HG02763 (cell line): ENCODE measurements around the gene TMEM19.
A peak's percentile ranks its signal among the peaks of the same experiment; 100 is the strongest.

Experiments
- ATAC-seq: cut with Tn5 transposase; IDR thresholded peaks from one replicate; pipeline ENCODE4 v1.9.1; 2021; ENCODE audit warnings: mild to moderate bottlenecking, moderate library complexity; ENCODE audit not compliant: unreplicated experiment

The TMEM19 gene

DNA sequence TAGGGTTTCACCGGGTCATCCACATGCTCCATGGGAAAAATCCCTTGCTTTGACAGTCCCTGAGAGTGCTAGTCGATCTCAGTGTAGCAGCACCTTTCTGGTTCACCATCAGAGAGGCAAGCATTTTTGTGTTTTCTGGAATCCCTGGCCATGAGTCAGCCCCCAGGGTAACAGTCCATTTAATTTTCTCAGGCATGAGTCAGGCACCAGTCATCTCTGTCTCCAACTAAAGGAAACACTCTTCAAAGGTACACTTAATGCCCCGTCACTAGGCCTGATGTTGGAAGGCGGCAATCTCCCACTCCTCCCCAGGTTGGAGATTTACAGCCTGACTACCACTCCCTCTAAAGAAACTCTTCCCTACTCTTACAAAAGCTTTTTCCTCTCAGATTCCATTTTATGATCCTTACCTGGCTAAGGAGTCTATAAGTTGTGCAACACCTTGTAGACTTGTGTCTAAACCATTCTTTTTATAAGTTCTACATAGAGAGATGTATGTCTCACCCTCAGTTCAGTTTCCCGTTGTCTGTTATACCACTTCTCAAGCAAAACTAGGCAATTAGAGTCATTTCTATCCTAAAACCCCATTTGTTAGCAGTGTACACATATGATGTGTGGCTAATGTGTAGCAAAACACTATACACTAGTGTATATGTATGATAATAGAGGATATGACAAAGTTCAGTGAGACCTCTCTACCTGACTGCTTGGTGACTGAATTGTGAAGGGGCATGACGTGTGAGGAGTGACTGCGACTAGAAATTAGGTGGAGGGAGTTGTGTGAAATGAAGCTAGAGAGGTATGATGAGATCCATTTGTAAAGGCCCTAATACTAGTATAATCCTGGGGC lies 24.6 kb downstream of the TMEM19 start:
- ATAC-seq, result no peak

DNA sequence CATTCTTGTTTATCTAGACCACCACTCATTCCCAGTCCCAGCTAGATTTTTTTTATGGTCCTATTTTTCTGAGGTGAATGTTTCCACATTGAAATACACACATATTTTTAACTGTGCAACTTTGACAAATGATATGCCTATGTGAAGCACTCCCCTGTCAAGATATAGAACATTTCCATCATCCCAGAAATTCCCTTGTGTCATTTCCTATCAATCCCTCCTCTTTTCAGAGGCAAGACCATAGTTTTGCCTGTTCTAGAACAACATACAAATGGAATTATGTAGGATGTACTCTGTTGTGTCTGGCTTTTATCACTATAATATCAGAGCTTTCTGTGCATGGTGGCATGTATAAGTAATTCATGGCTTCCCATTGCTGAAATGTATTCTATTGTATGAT lies 32.7 kb downstream of the TMEM19 start:
- no peak for ATAC-seq

DNA sequence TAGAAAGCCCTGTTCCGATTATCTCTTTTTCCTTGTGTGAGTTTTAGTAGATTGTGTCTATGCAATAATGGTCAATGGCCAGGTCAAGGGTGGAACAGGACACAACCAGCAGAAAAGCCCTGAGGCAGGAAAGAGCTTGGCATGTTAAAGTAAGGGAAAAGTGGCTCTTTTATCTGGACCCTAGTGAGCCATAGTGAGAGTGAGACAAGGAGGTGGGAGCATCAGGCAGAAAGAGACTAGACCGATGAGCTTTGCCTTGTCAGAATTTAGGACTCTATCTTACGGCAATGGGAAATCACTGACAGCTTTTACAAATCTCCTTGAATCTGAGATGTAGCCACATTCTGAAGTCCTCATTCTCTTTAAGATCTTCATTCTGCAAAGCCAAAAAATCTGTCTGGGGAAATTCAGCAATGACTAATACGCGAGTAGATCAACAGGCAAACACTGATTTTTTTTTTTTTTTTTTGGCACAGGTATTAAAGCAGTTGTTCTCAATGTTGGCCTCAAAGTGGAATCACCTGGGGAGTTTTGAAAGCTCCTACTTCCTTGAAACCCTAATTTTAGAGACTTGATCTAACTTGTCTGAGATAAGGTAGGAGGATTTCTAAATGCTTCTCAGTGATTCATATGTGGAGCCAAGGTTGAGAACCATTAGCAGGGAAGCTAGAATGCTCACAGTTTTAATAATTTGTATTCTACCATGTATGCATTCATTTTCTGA lies 33.9 kb downstream of the TMEM19 start:
- no peak for ATAC-seq

DNA sequence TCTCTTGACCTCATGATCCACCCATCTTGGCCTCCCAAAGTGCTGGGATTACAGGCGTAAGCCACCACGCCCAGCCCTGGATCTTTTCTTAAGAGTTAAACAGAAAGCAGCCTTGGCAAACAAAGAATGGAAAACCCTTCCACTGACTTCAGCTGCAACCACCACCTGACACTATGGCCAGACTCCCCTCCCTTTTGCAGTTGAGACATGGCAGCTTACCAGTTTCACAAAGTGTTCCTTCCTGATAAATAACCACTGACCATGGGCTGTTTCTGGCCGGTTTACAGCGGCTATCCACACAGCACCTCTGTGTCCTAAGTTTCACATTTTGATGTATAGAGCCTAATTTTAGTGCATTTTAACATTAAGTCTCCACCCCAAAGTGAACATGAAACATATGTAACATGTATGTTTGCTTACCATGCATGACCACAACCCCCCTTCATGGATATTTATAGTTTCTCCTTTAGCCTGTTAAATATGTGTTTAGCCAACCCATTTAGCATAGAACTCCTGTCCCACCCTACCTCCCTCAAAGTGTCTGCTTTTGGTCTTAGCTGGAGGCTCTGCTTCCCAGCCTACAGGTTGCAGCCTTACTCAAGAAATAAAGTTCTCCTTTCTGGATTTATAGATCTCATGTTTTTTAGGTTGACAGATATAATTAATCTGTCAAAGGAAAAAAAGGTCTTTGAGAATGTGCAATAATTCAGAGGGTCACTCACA lies 36.1 kb downstream of the TMEM19 start:
- ATAC-seq, result no peak

DNA sequence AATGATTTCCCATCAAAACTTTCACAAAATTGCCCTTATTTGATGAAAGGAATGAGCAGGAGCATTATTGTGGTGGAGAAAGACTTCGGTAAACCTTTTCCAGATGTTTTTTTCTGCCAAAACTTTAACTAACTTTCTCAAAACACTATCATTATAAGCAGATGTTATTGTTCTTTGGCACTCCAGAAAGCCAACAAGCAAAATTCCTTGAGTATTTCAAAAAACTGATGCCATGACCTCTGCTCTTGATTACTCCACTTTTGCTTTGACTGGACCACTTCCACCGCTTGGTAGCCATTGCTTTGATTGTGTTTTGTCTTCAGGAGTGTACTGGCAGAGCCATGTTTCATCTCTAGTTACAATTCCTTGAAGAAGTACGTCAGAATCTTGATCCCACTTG lies 39.1 kb downstream of the TMEM19 start:
- no peak for ATAC-seq

DNA sequence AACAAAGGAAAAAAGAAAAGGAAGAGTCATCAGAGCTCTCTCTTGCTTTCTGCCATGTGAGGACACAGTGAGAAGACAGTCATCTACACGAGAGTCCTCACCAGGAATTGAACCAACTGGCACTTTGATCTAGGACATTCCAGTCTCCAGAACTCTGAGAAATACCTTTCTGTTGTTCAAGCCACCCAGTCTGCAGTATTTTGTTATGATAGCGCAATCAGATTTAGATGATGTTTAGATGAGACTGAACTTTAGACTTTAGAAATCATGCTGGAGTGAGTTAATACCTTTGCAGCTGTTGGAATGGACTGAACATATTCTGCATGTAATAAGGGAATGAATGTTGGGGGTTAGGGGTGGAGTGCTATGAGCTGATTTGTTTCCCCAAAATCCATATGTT lies 40.7 kb downstream of the TMEM19 start:
- no peak for ATAC-seq

DNA sequence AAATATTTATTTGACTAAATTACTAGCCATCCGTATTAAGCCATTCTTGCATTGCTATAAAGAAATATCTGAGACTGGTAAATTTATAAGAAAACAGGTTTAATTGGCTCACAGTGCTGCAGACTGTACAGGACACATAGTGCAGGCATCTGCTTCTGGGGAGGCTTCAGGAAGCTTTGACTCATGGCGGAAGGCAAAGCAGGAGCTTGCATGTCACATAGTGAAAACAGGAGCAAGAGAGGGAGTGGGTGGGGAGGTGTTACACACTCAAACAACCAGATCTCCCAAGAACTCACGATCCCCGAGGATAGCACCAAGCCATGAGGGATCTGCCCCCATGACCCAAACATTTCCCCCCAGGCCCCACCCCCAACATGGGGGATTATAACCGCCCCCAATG lies 42.1 kb downstream of the TMEM19 start:
- no peak for ATAC-seq

DNA sequence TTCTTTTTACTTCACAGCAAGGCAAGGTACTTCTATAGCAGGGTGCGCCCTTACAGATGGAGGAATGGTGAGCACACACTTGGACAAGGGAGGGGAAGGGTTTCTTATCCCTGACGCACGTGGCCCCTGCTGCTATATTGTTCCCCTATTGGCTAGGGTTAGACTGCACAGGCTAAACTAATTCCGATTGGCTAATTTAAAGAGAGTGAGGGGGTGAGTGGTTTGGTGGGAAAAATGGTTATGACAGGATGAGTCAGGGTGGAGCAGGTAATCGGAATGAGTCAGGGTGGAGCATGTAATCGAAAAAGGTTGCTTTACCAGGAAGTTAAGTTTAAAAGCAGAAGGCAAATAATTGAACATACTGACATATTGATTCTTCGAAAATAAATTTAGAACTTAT lies 45.1 kb downstream of the TMEM19 start:
- ATAC-seq, result no peak

DNA sequence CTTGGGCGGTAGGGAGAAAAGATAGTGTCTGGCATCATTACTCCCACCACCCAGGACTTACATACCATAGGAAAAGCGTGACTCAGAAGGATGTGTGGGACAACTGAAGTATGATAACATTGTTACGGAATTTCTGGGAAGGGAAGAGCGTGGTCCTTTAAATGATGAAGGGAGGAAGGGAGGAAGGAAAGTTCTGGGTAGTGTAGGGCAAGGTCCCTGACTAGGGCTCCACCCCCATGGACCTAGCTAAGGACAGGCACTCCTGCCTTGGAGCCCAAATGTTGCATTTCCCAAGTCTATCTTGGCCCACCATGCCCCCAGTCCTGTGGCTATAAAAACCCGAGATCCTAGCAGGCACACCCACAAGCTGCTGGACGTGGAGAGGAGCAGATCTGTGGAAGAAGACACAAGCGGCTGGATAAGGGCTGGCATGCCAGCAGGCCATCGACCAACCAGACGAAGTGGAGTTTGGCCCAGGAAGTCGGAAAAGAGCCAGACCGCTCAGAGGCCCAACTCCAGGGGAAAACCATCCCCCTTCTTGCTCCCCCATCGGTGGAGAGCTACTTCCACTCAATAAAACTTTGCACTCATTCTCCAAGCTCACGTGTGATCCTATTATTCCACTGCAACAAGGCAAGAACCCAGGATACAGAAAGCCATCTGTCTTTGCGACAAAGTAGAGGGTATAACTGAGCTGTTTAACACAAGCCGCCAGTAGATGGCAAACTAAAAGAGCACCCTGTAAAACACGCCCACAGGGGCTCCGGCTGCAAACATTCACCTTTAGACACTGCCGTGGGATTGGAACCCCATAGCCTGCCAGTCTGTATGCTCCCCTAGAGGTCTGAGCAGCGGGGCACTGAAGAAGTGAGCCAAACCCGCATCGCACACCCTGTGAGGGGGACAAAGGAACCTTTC lies 45.8 kb downstream of the TMEM19 start:
- ATAC-seq, result no peak

DNA sequence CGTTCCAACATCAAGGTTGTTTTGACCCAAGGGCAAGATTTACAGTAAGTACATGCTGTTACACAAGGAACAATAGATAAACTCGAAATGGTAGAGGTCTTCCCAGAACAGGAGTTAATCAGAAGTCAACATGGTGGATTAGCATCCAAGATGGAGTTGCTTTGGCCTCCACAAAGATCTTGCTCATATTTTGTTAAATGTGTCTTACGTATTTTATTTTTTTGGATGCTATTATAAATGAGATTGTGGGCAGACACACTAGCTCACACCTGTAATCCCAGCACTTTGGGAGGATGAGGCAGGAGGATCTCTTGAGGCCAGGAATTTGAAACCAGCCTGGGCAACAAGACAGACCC lies 46.5 kb downstream of the TMEM19 start:
- ATAC-seq, result no peak

DNA sequence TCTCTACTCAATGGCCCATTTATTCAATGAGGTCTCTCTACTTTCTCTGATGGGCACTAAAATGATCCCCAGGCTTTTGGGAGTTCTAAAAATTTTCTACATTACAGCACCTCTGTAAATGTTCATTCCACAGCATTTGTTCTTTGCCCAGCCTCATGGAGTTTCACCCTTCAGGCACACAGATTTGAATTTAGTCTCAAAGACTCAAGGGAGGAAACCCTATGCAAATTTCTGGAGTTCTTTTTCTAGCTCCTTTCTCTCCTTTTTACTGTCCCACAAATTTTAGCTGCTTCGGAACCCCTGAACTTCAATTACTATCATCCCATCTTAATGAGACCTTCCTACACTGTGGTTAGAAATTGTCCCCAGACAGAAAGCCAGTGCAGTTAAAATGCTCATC lies 51.3 kb downstream of the TMEM19 start:
- ATAC-seq, result no peak

DNA sequence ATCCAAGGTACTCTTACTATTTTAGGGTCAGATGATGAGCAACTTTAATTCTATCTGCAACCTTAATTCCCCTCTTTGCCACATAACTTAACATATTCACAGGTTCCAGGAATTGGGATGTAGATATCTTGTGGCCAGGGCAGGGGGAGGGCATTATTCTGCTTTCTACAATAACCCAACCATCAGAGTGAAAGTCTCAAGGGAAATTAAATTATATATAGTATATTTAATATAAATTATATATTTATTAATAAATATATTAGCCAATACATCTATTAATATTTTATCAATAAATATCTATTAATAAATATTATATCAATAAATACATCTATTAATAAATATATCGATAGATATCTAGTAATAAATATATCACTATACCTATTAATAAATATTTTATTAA lies 57.1 kb downstream of the TMEM19 start:
- ATAC-seq, result no peak

DNA sequence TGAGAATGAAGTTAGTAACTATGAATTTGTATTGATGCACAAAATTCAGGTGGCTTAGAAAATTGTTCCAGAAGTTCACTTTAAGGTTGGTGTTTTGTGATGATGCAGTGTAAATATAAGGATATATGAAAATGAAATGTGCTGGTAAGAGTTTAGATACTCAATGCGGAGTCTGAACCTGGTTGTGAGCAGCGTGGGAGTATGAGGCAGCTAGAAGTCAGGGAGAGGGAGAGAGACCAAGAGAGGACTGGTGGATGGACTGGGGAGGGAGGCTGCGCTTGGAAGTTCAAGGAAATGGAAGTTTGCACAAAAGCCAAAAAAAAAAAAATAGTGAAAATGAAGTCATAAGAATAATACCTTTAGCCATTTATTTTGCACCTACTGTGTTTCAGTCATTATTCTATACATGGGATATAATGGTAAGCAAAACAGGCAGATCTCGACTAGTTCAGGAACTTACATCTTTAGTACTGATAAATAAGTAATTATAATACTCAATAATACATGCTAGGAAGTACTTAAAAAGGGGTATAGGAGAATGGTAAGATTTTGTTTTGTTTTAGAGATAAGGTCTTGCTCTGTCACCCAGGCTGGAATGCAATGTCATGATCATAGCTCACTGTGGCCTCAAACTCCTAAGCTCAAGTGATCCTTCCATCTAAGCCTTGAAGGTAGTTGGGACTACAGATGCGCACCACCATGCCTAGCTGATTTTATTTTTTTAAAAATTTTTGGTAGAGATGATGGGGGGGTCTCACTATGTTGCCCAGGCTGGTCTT lies 58.8 kb downstream of the TMEM19 start:
- no peak for ATAC-seq

DNA sequence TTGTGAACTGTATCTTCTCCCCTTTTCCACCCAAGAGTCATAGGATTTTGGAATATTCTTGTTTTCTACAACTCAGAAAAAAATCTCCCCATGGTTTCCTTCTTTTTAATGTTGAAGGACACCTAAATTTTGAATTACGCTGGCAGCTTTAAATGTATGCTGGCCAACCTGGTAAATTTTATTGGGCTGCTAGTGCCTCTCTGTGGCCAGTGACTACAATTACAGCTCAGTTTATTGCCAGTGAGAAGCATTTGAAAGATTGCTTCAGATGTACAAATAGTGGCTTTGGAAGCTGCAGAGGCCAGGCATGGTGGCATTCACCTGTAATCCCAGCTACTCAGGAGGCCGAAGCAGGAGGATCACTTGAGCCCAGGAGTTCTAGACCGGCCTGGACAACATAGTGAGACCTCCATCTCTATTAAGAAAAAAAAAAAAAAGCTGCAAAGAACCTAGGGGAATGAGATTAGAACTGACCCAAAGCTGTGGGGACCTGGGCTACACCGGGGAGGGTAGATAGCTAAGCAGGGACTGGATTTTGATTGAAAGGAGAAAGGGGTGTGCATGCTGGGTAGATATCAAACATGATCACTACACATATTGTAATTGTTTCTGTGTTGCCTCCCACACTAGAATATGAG lies 61.2 kb downstream of the TMEM19 start:
- ATAC-seq, result peak; percentile 75

DNA sequence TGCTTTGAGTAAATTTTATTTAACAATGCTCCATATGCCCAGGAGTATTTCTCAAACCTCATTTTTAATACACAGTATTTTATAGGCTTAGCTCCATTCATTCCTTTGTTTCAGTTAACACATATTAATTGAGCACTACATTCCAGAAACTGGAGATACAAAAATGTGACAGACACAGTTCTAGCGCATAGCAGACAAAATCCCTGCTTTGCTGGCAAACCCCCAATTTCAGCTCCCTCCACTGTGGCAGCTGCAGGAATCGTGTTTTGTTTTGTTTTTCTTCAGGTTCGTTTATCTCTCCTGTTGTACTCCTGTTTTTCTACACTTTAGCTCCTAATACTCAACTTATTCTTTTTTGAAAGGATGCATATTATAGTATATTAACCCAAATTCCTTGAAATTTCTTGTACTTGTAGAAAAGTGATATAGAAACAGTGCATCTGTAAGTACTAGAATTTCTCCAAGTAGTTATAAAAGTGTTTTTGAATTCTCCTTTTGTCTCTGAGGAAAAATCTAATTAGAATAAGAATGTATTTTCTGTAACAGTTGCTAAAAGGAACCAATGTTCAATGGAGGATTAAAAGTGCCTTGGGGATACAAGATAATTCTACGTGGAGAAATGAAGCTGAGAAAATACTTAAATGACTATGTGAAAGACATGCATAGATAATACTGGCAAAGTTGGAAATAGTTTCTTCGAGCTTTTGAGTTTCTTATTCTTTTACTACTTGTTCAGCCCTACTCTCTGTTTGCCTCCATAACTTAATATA lies 62.4 kb downstream of the TMEM19 start:
- ATAC-seq, result no peak

DNA sequence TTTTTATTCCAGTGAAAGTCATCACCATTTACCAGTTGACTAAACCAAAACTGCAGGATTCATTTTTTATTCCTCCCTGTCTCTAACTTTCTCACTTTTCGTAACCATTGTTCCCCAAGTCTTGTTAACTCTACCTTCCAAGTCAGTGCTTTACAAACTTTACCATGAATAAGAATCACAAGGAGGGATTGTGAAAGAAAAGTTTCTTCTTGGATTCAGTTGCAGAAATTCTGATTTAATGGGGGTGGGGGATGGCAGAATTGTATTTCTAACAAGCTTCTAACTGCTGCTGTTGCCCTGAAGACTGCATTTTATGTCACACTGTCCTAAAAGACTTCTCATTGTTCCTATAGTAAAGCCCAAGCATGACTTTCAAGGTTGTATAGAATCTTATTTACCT lies 63.8 kb downstream of the TMEM19 start:
- no peak for ATAC-seq

DNA sequence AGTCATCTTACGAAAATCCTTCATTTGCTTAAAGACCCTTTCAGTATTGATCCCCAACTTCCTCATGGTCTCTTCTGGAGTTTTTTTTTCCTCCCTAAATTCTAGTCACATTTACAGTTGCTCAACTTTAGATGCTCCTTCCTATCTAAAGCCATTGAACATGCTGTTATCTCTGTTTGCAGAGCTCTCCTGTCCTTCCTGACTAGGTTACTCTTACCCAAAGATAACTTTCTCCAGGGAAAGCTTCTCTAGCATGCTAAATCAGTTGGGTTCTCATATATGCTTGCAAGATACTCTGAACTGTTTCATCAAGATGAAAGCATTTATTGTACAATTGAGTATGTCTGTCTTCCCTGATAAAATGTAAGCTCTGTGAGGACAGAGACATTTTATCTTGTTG lies 67.0 kb downstream of the TMEM19 start:
- ATAC-seq, result no peak
